ENCODE measurements around the gene LARGE1.

DNA sequence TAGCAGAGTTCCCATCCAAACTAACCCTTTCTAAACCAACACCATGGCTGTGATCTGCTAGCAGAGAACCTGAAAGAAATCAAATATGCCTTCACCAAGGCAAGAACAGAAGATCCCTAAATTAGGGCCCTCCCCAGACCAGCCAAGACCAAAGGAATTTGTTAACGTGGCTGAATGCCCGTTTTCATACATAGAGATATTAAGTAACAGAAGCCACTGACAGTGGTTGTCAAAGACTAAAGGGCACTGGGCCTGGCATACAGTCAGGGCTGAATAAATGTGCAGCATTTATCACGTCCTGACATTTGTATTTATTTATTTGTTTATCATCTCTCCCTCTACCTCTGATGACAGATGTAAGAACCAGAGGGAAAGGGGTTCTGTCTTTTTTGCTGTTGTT lies 271.8 kb downstream of the LARGE1 start:
- TF ChIP-seq, protein P1, sequence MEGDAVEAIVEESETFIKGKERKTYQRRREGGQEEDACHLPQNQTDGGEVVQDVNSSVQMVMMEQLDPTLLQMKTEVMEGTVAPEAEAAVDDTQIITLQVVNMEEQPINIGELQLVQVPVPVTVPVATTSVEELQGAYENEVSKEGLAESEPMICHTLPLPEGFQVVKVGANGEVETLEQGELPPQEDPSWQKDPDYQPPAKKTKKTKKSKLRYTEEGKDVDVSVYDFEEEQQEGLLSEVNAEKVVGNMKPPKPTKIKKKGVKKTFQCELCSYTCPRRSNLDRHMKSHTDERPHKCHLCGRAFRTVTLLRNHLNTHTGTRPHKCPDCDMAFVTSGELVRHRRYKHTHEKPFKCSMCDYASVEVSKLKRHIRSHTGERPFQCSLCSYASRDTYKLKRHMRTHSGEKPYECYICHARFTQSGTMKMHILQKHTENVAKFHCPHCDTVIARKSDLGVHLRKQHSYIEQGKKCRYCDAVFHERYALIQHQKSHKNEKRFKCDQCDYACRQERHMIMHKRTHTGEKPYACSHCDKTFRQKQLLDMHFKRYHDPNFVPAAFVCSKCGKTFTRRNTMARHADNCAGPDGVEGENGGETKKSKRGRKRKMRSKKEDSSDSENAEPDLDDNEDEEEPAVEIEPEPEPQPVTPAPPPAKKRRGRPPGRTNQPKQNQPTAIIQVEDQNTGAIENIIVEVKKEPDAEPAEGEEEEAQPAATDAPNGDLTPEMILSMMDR (IDR thresholded peaks at IDR 0.05) = no peak
- TF ChIP-seq, protein P2, sequence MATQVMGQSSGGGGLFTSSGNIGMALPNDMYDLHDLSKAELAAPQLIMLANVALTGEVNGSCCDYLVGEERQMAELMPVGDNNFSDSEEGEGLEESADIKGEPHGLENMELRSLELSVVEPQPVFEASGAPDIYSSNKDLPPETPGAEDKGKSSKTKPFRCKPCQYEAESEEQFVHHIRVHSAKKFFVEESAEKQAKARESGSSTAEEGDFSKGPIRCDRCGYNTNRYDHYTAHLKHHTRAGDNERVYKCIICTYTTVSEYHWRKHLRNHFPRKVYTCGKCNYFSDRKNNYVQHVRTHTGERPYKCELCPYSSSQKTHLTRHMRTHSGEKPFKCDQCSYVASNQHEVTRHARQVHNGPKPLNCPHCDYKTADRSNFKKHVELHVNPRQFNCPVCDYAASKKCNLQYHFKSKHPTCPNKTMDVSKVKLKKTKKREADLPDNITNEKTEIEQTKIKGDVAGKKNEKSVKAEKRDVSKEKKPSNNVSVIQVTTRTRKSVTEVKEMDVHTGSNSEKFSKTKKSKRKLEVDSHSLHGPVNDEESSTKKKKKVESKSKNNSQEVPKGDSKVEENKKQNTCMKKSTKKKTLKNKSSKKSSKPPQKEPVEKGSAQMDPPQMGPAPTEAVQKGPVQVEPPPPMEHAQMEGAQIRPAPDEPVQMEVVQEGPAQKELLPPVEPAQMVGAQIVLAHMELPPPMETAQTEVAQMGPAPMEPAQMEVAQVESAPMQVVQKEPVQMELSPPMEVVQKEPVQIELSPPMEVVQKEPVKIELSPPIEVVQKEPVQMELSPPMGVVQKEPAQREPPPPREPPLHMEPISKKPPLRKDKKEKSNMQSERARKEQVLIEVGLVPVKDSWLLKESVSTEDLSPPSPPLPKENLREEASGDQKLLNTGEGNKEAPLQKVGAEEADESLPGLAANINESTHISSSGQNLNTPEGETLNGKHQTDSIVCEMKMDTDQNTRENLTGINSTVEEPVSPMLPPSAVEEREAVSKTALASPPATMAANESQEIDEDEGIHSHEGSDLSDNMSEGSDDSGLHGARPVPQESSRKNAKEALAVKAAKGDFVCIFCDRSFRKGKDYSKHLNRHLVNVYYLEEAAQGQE (IDR thresholded peaks at IDR 0.05; ENCODE audit: insufficient read depth in 1 of 2, low read depth in 2 of 2, low read length in 1 of 2) = no peak
- TF ChIP-seq SIN3A (IDR thresholded peaks at IDR 0.05; ENCODE audit: borderline replicate concordance, insufficient read depth, low read depth, low read length) = no peak
- no peak for TF ChIP-seq POLR2AphosphoS5 (IDR thresholded peaks at IDR 0.05; ENCODE audit: low read depth, low read length)

Measured in Panc1 (cell line).